Measurements from ENCODE around the gene EVI5L.

GRCh38 chr19:7887408-7888144 is 57.6 kb downstream of the EVI5L start:
- TF ChIP-seq, protein P1, sequence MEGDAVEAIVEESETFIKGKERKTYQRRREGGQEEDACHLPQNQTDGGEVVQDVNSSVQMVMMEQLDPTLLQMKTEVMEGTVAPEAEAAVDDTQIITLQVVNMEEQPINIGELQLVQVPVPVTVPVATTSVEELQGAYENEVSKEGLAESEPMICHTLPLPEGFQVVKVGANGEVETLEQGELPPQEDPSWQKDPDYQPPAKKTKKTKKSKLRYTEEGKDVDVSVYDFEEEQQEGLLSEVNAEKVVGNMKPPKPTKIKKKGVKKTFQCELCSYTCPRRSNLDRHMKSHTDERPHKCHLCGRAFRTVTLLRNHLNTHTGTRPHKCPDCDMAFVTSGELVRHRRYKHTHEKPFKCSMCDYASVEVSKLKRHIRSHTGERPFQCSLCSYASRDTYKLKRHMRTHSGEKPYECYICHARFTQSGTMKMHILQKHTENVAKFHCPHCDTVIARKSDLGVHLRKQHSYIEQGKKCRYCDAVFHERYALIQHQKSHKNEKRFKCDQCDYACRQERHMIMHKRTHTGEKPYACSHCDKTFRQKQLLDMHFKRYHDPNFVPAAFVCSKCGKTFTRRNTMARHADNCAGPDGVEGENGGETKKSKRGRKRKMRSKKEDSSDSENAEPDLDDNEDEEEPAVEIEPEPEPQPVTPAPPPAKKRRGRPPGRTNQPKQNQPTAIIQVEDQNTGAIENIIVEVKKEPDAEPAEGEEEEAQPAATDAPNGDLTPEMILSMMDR (IDR thresholded peaks at IDR 0.05; ENCODE audit: low read depth, low read length, poor library complexity, severe bottlenecking): no peak
- no peak for TF ChIP-seq EZH2phosphoT487 (IDR thresholded peaks at IDR 0.05; ENCODE audit: borderline replicate concordance, low read length)
